HCT116 (cell line): Measurements from ENCODE around the gene KYNU.

ENCODE experiments used
- JUND ChIP-seq: IDR thresholded peaks from 2 replicates; pipeline ENCODE4 v1.6.1; 2012
- TF ChIP-seq, protein P1 (sequence below): IDR thresholded peaks from 2 replicates; pipeline ENCODE4 v1.6.1; 2012; ENCODE audit warnings: low read depth
- TF ChIP-seq, protein P2 (sequence below), 3 experiments: fragments of 200-600 bp in 1 of 3; sonication (generic) in 1 of 3; IDR thresholded peaks in 2 of 3; conservative IDR thresholded peaks in 1 of 3; 2 replicates each; pipeline ENCODE4 v1.5.1; 2012 to 2017; ENCODE audit warnings: low read depth in 2 of 3, low read length in 2 of 3, antibody characterized with exemption in 1 of 3, borderline replicate concordance in 1 of 3, control low read depth in 1 of 3, mild to moderate bottlenecking in 1 of 3, mixed read lengths in 1 of 3, mixed run types in 1 of 3, moderate library complexity in 1 of 3; ENCODE audit not compliant: insufficient read depth in 1 of 3

DNA sequence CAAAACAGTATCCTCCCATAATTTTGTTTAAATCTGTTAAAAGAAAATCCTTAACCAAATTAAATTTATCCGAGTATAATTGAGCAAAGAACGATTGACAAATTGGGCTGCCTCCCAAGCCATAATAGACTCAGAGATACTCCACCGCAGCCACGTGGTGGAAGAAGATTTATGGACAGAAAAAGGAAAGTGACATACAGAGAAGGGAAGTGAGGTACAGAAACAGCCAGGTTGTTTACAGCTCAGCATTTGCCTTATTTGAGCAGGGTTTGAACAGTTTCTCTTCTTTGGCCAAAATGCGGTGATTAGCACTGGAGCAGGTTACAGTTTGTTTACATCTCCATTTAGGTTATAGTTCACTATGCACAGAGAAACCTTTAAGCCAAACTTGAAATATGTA is 60.8 kb downstream of the KYNU start:
- TF ChIP-seq, protein P1, sequence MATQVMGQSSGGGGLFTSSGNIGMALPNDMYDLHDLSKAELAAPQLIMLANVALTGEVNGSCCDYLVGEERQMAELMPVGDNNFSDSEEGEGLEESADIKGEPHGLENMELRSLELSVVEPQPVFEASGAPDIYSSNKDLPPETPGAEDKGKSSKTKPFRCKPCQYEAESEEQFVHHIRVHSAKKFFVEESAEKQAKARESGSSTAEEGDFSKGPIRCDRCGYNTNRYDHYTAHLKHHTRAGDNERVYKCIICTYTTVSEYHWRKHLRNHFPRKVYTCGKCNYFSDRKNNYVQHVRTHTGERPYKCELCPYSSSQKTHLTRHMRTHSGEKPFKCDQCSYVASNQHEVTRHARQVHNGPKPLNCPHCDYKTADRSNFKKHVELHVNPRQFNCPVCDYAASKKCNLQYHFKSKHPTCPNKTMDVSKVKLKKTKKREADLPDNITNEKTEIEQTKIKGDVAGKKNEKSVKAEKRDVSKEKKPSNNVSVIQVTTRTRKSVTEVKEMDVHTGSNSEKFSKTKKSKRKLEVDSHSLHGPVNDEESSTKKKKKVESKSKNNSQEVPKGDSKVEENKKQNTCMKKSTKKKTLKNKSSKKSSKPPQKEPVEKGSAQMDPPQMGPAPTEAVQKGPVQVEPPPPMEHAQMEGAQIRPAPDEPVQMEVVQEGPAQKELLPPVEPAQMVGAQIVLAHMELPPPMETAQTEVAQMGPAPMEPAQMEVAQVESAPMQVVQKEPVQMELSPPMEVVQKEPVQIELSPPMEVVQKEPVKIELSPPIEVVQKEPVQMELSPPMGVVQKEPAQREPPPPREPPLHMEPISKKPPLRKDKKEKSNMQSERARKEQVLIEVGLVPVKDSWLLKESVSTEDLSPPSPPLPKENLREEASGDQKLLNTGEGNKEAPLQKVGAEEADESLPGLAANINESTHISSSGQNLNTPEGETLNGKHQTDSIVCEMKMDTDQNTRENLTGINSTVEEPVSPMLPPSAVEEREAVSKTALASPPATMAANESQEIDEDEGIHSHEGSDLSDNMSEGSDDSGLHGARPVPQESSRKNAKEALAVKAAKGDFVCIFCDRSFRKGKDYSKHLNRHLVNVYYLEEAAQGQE: no peak
- TF ChIP-seq, protein P2, sequence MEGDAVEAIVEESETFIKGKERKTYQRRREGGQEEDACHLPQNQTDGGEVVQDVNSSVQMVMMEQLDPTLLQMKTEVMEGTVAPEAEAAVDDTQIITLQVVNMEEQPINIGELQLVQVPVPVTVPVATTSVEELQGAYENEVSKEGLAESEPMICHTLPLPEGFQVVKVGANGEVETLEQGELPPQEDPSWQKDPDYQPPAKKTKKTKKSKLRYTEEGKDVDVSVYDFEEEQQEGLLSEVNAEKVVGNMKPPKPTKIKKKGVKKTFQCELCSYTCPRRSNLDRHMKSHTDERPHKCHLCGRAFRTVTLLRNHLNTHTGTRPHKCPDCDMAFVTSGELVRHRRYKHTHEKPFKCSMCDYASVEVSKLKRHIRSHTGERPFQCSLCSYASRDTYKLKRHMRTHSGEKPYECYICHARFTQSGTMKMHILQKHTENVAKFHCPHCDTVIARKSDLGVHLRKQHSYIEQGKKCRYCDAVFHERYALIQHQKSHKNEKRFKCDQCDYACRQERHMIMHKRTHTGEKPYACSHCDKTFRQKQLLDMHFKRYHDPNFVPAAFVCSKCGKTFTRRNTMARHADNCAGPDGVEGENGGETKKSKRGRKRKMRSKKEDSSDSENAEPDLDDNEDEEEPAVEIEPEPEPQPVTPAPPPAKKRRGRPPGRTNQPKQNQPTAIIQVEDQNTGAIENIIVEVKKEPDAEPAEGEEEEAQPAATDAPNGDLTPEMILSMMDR (IDR thresholded peaks at IDR 0.05 in 2 of 3, conservative IDR thresholded peaks at IDR 0.05 in 1 of 3; ENCODE audit: borderline replicate concordance in 1 of 3, insufficient read depth in 1 of 3, low read depth in 2 of 3, low read length in 2 of 3): no peak
- TF ChIP-seq JUND: no peak
